SK-MEL-5 (cell line): ENCODE measurements around the gene CCL16. TPM values are rescaled to one million over a fixed set of nuclear protein-coding genes. Genes with fewer than 3 reads are reported as not detected.
"Not testable (repeated sequence)": the region's sequence is repeated elsewhere in the genome, so short reads cannot be mapped to it uniquely, and the experiment has no call there.

Experiments used
- DNase-seq: peaks from one replicate; pipeline ENCODE4 v3.0.0-alpha.2; 2016; ENCODE audit warnings: low read depth, low spot score
- in situ Hi-C: cut with HindIII; loops from 2 replicates; pipeline ENCODE4 v1.10.0; 2016; ENCODE audit warnings: low sequenced_read_pairs, high pct_unique_total_duplicates, low pct_unique_long_range_greater_than_20kb
- total RNA-seq: library from RNA; depleted of rRNA; stranded (reverse); fragments of >200 nt; shearing (Covaris generic); gene quantifications from 2 replicates; pipeline ENCODE4 v1.2.3, GENCODE V29; 2014

CCL16 gene
- total RNA-seq, 1 experiment from 2014 or later = not detected

DNA sequence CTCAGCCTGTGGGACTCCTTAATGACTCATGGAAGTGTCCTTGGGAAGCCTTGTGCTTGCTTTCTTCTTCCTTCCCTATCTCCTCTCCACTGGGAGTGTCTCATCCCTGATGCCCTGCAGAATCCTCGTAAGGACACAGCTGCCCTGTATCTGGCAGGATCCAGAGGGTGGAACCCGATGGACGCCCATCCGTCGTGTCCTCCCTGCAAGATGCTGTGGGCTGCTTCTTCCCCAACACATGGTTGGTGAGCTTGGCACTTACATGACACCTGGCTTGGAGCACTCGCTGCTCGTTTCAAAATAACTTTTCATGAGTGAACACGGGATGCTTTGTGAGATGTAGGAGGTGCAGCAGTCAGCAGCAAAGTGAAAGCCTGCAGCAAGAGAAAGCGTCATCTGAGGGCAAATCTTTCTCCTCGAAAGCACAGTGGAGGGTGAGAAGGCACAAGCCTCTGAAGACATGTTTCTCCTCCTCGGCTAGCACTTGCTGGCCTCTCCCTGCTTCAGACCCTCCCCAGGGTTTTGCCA is 16.8 kb upstream of the CCL16 start:
- in situ Hi-C loops = no loop called here
- no peak for DNase-seq

DNA sequence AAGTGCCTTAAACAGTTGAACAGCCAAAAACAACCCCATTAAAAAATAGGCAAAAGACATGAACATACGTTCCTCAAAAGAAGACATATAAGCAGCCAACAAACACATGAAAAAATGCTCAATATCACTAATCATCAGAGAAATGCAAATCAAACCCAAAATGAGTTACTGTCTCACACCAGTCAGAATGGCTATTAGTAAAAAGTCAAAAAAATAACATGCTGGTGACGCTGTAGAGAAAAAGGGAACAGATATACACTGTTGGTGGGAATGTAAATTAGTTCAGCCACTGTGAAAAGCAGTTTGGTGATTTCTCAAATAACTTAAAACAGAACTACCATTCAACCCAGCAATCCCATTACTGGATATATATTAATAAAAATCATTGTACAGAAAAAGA is 14.0 kb upstream of the CCL16 start:
- in situ Hi-C loops, DNase-seq: not testable (repeated sequence)

DNA sequence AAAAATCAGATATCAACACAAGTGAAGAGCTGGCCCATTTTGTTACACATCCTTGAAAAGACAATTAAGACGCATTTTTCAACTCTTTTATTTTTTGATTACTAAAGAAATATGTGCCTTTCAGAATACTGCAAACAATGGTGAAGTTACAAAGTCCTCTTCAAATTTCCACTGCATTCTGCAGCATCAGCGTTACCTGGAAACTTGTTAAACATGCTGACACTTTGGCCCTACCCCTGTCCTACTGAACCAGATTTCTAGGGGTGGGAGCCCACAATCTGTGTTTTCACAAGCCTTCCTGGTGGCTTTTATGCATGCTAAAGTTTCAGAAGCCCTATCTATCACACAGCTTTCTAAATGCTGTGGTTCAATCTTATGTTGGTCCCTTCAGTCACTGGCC is 9.8 kb upstream of the CCL16 start:
- in situ Hi-C loops = no loop called here

DNA sequence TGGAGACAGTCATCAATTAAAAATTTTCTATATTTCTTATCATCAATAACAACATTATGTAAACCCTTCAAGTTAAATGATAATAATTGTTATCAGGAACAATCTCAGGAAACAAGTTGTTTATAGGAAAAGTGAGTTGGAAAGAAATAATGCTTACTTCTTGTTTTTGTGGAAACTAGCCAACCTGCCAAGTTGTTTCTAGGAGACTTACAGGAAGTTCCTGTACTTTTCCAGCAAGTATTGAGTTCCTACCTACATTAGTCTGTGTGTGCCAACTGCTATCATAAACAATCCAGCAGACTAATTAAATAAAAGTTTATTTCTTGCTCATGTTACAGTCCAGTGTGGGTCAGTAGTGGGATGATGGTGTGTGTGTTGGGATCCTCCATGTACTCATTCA is 6.9 kb upstream of the CCL16 start:
- in situ Hi-C loops = no loop called here
- DNase-seq = no peak

More for the DNA sequence above, 9.8 kb upstream of the CCL16 start:
- DNase-seq = no peak

DNA sequence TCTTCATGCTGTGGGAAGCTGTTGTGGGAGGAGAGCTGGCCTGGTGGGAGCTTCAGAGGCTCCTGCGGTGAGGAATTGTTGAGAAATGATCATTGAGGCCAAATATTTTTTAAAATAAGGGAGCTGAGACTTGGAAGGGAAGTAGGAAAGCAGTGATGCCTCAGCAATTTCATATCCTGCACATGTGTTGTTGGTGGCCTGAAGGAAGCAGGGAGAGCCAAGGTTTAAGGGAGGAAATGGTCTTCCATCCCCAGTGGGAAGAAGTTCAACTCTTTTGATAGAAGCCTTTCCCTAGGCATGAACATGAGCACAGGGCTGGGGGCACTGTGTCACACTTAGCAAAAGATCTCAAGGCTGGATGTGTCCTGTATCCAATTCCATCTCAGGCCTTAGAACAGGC is 5.3 kb upstream of the CCL16 start, which contains the start of gene CCL14:
CCL14 (minus strand) TSS at position 87 of the 400 bp plus-strand sequence; CDS start at position 7, 80 bp downstream.
- DNase-seq = no peak
- in situ Hi-C loops = no loop called here

DNA sequence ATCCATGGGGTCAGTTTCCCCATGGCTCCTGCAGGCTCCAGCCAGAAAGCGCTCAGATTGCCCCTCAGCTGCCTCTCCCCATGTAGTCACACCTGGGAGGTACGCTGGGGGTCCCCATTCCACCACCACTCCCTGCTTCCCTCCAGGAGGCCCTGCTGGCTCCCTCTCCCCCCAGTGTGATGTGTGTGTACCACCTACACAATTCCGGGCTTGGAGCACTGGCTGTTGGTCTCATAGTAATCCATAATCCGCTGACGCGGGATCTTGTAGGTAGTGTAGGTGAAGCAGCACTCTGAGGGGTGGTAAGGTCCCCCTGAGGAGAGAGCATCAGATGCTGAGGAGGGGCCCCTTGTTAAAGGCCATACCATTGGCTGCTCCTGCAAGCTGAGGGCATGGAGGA is 2.8 kb upstream of the CCL16 start:
- in situ Hi-C loops = no loop called here
- DNase-seq = no peak

DNA sequence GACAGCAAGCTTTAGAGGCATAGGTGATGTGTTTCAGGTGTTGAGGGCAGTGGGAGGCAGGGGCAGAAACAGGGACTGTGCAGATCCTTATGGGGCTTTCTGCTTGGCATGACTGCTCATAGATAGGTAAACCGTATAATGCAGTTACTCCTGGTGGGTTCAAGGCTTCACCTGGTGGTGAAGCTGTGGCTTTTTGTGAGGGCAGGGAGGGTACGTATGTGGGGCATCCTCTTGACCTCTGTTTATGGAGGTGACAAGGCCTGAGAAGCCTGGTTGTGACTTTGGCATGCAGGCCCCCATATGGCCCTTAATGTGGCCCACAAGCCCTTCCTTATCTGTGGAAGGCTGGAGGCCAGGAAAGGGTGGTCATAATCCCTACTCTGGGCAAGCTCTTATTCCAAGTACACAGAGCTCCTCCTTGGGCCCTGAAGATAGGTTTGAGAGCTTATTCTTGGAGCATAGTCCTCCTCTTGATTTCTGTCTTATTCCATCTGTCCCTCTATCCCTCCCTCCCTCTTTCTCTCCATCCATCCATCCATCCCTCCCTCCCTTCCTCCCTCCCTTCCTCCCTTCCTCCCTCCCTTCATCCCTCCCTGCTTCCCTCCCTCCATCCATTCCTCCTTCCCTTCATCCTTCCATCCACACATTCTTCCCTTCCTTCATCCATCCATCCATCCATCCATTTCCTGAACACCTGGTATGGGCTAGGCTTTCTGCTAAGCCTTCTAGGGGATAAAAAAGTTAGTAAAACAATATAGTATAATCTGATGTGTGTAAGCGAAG is 1.3 kb upstream of the CCL16 start:
- in situ Hi-C loops = no loop called here

DNA sequence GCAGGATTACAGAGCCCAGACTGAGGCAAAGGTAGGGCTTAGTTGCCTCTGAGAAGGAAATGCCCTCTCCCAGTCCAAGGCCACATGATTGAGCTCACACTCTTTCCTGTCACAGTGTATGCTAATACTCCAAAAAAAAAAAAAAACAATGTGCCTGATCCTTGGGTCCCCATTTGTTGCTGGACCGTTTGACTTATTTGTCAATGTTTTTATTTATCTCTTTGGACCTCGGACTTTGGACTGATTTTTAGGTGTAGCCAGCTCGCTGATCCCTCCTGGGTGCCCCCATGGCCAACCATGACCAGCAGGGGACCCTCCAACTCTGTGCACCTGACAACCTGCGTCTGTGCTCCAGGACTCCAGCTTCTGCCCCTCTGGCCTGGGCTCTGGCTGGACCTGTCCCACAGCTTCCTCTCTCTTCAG is 622 bp upstream of the CCL16 start:
- peak; percentile 20 for DNase-seq
- in situ Hi-C loops = no loop called here

More for the DNA sequence above, 1.3 kb upstream of the CCL16 start:
- DNase-seq = no peak

DNA sequence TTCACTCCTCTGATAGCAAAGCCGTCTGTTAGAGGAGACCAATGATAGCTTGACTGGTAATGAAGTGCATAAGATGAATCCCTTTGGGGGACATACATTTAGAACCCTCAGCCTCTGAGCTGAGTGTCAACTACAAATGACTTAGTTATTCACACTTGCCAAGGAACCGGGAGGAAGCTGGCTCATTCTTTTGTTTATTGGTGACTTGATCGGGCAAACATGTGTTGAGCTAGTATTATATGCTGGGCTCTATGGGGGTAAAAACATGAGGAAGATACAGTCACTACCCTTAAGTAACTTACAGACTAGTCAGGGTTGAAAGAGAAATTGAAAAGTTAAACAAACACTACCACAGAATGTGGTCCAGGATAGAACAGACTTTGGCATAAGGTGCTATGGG is 3.0 kb downstream of the CCL16 start:
- DNase-seq = no peak
- in situ Hi-C loops = no loop called here

DNA sequence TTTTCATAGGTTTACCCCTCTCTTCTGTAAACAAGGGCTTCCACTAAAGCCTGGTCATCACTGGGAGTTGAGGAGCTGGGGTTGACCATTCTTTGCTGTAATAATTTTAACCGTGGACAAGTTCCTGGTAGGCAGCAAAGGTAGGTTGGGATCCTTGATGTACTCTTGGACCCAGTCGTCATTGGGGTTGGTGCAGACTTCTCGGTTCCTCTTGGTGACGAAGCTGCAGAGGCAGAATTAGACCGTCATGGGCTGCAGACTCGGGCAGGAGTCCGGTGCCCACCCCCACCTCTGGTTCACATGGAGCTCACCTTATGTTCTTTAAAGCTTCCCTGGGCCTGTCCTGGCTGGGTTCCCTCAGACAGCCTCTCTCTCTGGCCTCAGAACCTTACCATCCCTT is 3.8 kb downstream of the CCL16 start:
- no peak for DNase-seq
- in situ Hi-C loops = no loop called here

DNA sequence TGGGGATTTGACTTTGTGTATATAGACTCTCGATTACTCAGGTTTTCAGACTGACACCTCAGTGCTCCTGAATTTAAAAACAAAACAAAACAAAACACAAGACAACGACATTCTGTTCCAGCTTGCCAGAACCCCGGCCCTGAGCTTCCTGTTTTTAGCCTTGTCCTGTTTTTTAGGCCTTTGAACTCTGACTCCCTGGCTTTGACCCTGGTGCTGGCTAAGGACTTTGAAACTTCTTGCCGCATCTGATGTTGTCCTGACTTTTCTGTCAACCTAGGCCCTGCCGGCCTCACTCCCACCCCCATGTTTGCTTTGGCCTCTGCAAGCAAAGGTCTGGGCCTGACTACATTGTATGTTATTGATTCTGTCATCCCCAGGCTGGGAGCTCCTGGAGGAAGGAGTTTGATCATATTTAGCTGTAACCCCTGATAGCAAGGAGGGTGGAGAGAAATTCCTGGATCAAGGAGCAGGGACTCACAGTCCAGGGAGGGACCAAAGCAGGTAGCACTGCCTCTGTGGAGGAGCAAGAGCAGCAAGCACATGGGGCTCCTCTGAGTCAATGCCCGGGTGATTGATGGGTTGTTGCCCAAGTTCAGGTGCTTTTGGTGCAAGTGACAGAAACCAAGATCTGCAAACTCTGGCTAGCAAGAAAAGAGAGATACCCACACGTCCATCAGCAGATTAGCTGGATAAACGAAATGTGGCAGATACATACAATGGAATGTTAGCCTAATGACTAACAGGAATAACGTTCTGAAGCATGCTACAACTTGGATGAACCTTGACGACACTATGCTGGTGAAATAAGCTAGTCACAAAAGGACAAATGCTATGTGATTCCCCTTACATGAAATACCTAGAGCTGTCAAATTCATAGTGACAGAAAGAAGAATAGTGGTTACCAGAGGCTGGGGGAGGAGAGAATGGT is 7.7 kb downstream of the CCL16 start:
- in situ Hi-C loops = no loop called here
- no peak for DNase-seq

DNA sequence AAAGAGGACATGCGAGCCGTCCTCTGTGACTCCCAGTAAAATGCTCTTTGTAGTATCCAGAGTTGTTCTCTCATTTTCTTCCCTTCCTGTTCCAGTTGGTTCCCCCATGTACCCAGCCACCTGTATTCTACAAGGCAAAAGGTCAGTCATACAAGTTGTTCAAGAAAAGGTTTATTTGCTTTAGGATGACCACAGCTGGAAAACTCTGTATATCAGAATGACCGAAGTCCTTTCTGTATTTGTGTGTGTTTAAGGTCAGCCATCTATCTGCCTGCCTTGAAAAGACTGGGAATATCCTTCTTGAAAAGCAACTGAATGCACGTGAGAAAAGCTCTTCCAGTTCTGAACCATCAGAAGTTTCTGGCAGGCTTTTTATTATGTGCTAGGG is 8.4 kb downstream of the CCL16 start:
- in situ Hi-C loops = no loop called here

DNA sequence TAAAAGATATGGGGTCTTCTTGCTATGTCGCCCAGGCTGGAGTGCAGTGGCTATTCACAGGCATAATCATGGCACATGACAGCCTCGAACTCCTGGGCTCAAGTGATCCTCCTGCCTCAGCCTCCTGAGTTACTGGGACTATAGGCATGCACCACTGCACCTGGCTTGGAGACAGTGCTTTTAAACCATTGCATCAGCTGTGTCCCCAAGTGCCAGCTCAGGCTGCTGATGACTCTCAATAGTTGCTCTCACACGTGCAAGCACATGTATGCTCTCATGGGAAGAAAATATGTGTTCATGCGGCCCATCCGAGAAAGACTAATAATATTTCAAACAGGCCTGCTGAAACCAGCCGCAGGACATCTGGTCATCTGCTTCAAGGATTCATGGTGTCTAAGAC is 8.8 kb downstream of the CCL16 start:
- DNase-seq = no peak
- in situ Hi-C loops = no loop called here

More for the DNA sequence above, 8.4 kb downstream of the CCL16 start:
- DNase-seq = no peak

DNA sequence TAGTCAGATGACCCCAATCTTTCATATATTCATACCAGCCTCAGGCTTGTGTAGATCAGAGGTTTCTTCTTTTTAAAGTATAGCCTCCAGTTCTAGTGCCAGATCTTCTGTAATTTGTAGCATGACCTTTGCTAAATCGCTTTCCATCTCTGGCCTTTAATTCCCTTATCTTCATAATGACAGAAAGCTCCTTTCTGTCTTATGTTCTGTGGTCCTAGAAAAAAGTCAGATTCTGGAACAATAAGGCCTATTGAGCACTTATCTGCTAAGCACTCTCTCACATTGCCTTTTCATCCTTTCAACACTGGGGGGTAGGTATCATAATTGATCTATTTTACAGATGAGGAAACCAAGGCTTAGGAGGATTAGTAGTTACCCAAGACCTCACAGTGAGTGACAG is 9.2 kb downstream of the CCL16 start:
- in situ Hi-C loops = no loop called here
- peak; percentile 65 for DNase-seq

DNA sequence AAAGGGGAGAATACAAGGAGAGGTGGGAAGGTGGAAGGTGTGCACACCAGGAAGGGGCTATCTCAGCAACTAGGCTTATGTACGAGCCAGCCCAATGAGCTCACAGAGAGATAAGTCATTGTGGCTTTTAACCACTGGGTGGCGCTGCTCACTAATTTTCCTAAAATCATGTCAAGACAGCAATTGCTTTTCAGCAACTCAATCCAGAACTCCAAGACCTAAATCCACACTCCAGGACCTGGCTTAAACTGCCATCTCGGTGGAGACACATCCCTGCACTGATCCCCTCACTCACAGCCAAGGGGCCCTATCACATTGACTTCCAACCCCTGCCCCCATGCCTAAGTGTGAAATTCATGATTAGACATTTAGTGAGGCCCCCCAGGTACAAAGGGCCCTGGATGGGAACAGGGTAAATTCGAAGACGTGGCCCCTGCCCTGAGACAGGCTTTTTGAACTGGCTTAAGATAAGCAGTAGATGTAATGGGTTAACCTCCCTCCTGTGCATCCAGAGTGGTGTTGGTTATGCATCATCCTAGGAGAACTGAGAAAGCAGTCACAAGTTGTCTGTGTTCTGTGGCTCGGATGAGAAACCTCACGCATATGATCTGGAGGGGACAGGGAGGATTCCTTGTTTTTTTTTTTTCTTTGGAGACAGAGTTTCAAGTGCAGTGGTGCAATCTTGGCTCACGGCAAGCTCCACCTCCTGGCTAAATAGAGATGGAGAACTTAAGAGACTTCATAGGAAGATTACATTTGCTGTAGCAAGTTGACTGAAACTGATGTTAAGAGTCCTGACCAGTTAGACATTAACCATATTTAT is 11.5 kb downstream of the CCL16 start:
- in situ Hi-C loops = no loop called here
- peak; percentile 86 for DNase-seq

DNA sequence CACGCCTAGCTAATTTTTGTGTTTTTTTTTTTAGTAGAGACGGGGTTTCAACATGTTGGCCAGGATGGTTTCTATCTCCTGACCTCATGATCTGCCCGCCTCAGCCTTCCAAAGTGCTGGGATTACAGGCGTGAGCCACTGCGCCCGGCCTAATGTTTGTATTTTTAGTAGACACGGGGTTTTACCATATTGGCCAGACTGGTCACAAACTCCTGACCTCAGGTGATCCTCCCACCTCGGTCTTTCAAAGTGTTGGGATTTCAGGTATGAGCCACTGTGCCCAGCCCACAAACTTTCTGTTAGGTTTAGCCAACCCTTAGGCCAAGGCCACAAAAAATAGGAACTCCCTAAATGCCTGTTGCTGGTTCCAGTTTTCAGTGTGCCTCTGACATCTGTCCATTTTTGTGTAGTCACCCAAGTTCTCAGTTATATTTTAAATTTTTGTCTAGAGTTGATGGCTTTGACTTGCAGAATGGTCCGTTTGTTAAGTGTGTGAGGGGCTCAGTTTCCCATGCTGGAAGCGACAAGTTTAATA is 12.7 kb downstream of the CCL16 start:
- DNase-seq = no peak
- in situ Hi-C loops = no loop called here

DNA sequence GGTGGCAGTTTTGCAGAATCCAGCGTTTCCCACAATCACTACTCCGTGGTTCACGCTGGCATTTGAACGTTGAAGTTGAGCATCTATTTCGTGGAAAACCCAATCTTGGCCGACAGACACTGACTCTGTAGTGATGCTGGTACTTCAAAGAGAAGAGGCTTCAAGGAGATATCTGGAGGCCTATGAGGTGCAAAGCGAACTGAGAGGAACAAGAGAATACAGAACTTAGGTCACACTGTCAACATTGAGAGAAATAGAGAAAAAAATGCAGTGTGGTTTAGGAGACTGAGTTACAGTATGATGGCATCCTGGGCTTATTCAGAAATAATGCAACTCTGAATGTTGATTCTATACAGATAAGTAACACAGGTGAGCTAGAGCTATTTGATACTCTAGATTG is 16.0 kb downstream of the CCL16 start:
- in situ Hi-C loops = no loop called here
- DNase-seq = no peak
